GM12891 (cell line): ENCODE results near the gene DTNA.

Source experiments
- POLR2A ChIP-seq: IDR thresholded peaks from 2 replicates; pipeline ENCODE4 v1.6.1; 2011; ENCODE audit warnings: low read depth, low read length, control low read depth
- POLR2AphosphoS5 ChIP-seq: IDR thresholded peaks from 2 replicates; pipeline ENCODE4 v1.6.1; 2011; ENCODE audit warnings: low read depth, low read length, control low read depth

- TF ChIP-seq POLR2A (no peak), POLR2AphosphoS5 (no peak)
Measured at GRCh38 chr18:34746614-34747013, 36.5 kb downstream of the DTNA start.
